SK-N-SH treated with all-trans-retinoic acid at 6 μM for 48 hours (cell line): ENCODE measurements around the gene UBE3C.

Experiments
- CREB5 ChIP-seq: fragments of 250-450 bp; sonication (Bioruptor Pico); IDR thresholded peaks from 2 replicates; pipeline ENCODE4 v1.5.1; 2020; ENCODE audit warnings: low read depth, mild to moderate bottlenecking, moderate library complexity
- GLIS3 ChIP-seq: fragments of 250-450 bp; sonication (Bioruptor Pico); IDR thresholded peaks from 2 replicates; pipeline ENCODE4 v1.5.0; 2020; ENCODE audit warnings: mild to moderate bottlenecking, moderate library complexity
- PATZ1 ChIP-seq: fragments of 250-450 bp; sonication (Bioruptor Pico); IDR thresholded peaks from 2 replicates; pipeline ENCODE4 v1.8.0; 2020; ENCODE audit warnings: mild to moderate bottlenecking, moderate library complexity, borderline replicate concordance
- RARB ChIP-seq: fragments of 250-450 bp; sonication (Bioruptor Pico); IDR thresholded peaks from 2 replicates; pipeline ENCODE4 v1.8.0; 2021; ENCODE audit warnings: mild to moderate bottlenecking, moderate library complexity
- SNAI2 ChIP-seq: fragments of 250-450 bp; sonication (Bioruptor Pico); IDR thresholded peaks from 2 replicates; pipeline ENCODE4 v1.5.0; 2020; ENCODE audit warnings: mild to moderate bottlenecking, moderate library complexity
- TCF4 ChIP-seq: fragments of 250-450 bp; sonication (Bioruptor Pico); IDR thresholded peaks from 2 replicates; pipeline ENCODE4 v1.8.0; 2021; ENCODE audit warnings: mild to moderate bottlenecking, moderate library complexity, borderline replicate concordance
- TSHZ2 ChIP-seq: fragments of 250-450 bp; sonication (Bioruptor Pico); IDR thresholded peaks from 2 replicates; pipeline ENCODE4 v1.5.0; 2020; ENCODE audit warnings: mild to moderate bottlenecking, moderate library complexity
- ZFP30 ChIP-seq: fragments of 450-650 bp; formaldehyde crosslinking; IDR thresholded peaks from 2 replicates; pipeline ENCODE4 v1.5.0; 2022; ENCODE audit warnings: mild to moderate bottlenecking, moderate library complexity
- ZNF8 ChIP-seq: fragments of 450-650 bp; formaldehyde crosslinking; IDR thresholded peaks from 2 replicates; pipeline ENCODE4 v1.5.0; 2020; ENCODE audit warnings: mild to moderate bottlenecking, moderate library complexity

GRCh38 chr7:157168571-157168970 lies 29.8 kb downstream of the UBE3C start:
- TF ChIP-seq TCF4 (CRISPR knock-in tag) (peak; percentile 11; the same call in 1 of the 2 replicates), ZNF8 (CRISPR knock-in tag) (no peak), PATZ1 (CRISPR knock-in tag) (no peak), ZFP30 (CRISPR knock-in tag) (no peak), RARB (CRISPR knock-in tag) (no peak), CREB5 (CRISPR knock-in tag) (no peak), SNAI2 (CRISPR knock-in tag) (no peak), GLIS3 (CRISPR knock-in tag) (no peak), TSHZ2 (no peak)
